ENCODE data around the gene JAZF1.

The JAZF1 gene

GRCh38 chr7:27899601-27900000 is 281.0 kb downstream of the JAZF1 start:
- Histone ChIP-seq H3K79me2 (peaks cover 4% of the 10 kb centered on the region), H3K9me3 (ENCODE audit: control insufficient read depth, low read length) (no peaks in the 10 kb centered on the region), H2AFZ (no peak overlapping the region), H3K27ac (no peak overlapping the region), H3K27me3 (ENCODE audit: control insufficient read depth, insufficient read depth, low read length) (no peaks in the 10 kb centered on the region), H3K4me2 (ENCODE audit: low read length) (no peak overlapping the region), H3K4me1 (no peaks in the 10 kb centered on the region), H3K9ac (no peak overlapping the region), H3K4me3 (ENCODE audit: low read depth, low read length) (no peak overlapping the region), H3K36me3 (ENCODE audit: control insufficient read depth, insufficient read depth, low read length) (no peaks in the 10 kb centered on the region)
- TF ChIP-seq, protein P1, sequence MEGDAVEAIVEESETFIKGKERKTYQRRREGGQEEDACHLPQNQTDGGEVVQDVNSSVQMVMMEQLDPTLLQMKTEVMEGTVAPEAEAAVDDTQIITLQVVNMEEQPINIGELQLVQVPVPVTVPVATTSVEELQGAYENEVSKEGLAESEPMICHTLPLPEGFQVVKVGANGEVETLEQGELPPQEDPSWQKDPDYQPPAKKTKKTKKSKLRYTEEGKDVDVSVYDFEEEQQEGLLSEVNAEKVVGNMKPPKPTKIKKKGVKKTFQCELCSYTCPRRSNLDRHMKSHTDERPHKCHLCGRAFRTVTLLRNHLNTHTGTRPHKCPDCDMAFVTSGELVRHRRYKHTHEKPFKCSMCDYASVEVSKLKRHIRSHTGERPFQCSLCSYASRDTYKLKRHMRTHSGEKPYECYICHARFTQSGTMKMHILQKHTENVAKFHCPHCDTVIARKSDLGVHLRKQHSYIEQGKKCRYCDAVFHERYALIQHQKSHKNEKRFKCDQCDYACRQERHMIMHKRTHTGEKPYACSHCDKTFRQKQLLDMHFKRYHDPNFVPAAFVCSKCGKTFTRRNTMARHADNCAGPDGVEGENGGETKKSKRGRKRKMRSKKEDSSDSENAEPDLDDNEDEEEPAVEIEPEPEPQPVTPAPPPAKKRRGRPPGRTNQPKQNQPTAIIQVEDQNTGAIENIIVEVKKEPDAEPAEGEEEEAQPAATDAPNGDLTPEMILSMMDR (IDR thresholded peaks at IDR 0.05): no peak

DNA sequence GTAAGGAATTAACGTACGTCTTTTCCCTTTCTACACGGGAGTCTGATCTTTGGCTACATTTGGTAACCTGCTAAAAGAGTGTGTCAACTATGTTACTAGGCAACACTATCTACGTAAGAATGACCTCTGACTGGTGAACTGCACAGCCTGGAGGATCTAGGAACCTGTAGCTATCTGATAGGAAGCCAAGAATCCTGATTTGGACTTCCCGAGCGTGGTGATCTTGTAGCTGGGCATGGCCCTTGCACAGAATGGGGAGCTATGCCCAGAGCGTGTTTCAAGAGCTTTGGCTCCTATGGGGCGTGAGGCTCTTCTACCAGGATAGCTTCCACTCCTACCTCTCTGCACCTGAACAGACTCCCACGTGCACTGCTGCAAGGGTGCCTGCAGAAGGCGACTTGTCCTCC is 283.2 kb downstream of the JAZF1 start:
- no peak overlapping the region for H3K27ac ChIP-seq
- no peak overlapping the region for H2AFZ ChIP-seq
- H3K4me2 ChIP-seq (ENCODE audit: low read length): no peak overlapping the region
- H3K4me1 ChIP-seq: no peaks in the 10 kb centered on the region
- H3K79me2 ChIP-seq: peaks cover 4% of the 10 kb centered on the region
- no peaks in the 10 kb centered on the region for H3K9me3 ChIP-seq (ENCODE audit: control insufficient read depth, low read length)
- H3K36me3 ChIP-seq (ENCODE audit: control insufficient read depth, insufficient read depth, low read length): no peaks in the 10 kb centered on the region
- TF ChIP-seq, protein P1 (IDR thresholded peaks at IDR 0.05): no peak
- no peak overlapping the region for H3K9ac ChIP-seq
- no peaks in the 10 kb centered on the region for H3K27me3 ChIP-seq (ENCODE audit: control insufficient read depth, insufficient read depth, low read length)
- no peak overlapping the region for H3K4me3 ChIP-seq (ENCODE audit: low read depth, low read length)

DNA sequence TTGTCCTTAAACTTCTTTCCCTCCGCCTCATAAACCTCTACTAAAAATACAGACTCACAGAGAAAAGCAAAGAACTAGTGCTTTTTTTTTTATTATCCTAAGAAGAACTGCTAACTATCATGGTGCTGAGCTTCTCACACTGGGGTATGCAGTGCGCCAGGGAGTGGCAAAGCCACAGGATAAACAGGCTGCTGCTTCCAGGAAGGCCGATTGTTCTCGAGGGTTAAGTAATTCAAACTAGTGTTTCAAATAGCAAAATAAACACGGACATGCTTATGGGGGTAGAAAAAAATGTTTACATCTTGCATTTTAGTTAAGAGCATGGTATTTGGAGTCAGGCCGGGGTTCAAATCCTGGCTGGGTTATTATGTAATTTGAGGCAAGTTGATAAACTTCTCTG is 283.6 kb downstream of the JAZF1 start:
- no peak overlapping the region for H3K4me3 ChIP-seq (ENCODE audit: low read depth, low read length)

DNA sequence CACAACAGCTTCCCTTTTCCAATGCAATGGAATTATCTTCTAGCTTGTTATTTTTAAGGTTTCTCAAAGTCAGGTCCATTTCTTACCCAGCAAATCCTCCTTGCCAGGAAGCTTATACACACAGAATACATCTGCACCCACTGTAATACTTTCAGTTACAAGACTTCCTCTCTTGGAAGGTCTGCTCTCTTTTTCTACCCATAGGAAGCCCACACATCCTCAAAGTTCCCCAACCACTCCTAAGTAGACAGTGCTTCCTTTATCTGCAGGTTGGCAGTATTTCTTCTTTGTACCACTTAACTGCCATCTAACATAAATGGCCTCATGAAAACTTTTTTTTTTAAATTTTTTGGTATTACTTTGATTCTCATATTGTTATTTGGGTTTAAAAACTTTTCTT is 285.0 kb downstream of the JAZF1 start:
- no peaks in the 10 kb centered on the region for H3K36me3 ChIP-seq (ENCODE audit: control insufficient read depth, insufficient read depth, low read length)
- H3K27me3 ChIP-seq (ENCODE audit: control insufficient read depth, insufficient read depth, low read length): no peaks in the 10 kb centered on the region
- H2AFZ ChIP-seq: no peak overlapping the region
- H3K9me3 ChIP-seq (ENCODE audit: control insufficient read depth, low read length): no peaks in the 10 kb centered on the region
- H3K9ac ChIP-seq: no peak overlapping the region
- no peak overlapping the region for H3K27ac ChIP-seq
- H3K79me2 ChIP-seq: peaks cover 2% of the 10 kb centered on the region
- no peak overlapping the region for H3K4me2 ChIP-seq (ENCODE audit: low read length)
- no peaks in the 10 kb centered on the region for H3K4me1 ChIP-seq
- TF ChIP-seq, protein P1 (IDR thresholded peaks at IDR 0.05): no peak
- no peak overlapping the region for H3K4me3 ChIP-seq (ENCODE audit: low read depth, low read length)

More for the DNA sequence above, 283.6 kb downstream of the JAZF1 start:
- TF ChIP-seq, protein P1 (IDR thresholded peaks at IDR 0.05): no peak
- Histone ChIP-seq H3K4me2 (ENCODE audit: low read length) (no peak overlapping the region), H3K9me3 (ENCODE audit: control insufficient read depth, low read length) (no peaks in the 10 kb centered on the region), H3K27ac (no peak overlapping the region), H3K9ac (no peak overlapping the region), H3K27me3 (ENCODE audit: control insufficient read depth, insufficient read depth, low read length) (no peaks in the 10 kb centered on the region), H3K4me1 (no peaks in the 10 kb centered on the region), H2AFZ (no peak overlapping the region), H3K79me2 (peaks cover 2% of the 10 kb centered on the region), H3K36me3 (ENCODE audit: control insufficient read depth, insufficient read depth, low read length) (no peaks in the 10 kb centered on the region)

GRCh38 chr7:27890205-27890849 is 290.3 kb downstream of the JAZF1 start:
- no peaks in the 10 kb centered on the region for H3K9me3 ChIP-seq (ENCODE audit: control insufficient read depth, low read length)
- no peak overlapping the region for H2AFZ ChIP-seq
- H3K27me3 ChIP-seq (ENCODE audit: control insufficient read depth, insufficient read depth, low read length): no peaks in the 10 kb centered on the region
- H3K79me2 ChIP-seq: no peaks in the 10 kb centered on the region
- H3K9ac ChIP-seq: no peak overlapping the region
- TF ChIP-seq, protein P1 (IDR thresholded peaks at IDR 0.05): no peak
- no peaks in the 10 kb centered on the region for H3K4me1 ChIP-seq
- no peak overlapping the region for H3K4me2 ChIP-seq (ENCODE audit: low read length)
- H3K4me3 ChIP-seq (ENCODE audit: low read depth, low read length): no peak overlapping the region
- H3K36me3 ChIP-seq (ENCODE audit: control insufficient read depth, insufficient read depth, low read length): no peaks in the 10 kb centered on the region
- no peak overlapping the region for H3K27ac ChIP-seq

Measured in parathyroid adenoma (tissue), 2 donors.